ENCODE measurements around the gene TRIML1.

DNA sequence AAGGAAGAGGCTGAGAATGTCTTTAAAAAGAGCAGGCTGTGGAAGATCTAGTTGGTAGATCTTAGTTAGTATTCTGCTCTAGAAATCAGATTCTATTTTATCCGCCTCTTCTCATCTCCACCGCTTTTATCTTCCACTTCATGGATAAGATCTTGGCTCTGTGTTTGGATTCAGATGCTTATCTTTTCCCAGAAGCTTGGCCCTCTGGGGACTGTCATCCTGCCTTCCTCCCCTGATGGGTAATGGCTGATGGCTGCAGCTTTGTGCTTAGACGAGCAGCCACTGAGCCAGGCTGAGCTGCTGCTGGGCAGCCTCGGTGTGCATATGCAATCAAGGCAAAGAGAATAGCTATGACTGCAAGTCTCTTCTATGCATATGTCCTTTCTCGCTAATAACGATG is 23.5 kb downstream of the TRIML1 start:
- TF ChIP-seq, protein P1, sequence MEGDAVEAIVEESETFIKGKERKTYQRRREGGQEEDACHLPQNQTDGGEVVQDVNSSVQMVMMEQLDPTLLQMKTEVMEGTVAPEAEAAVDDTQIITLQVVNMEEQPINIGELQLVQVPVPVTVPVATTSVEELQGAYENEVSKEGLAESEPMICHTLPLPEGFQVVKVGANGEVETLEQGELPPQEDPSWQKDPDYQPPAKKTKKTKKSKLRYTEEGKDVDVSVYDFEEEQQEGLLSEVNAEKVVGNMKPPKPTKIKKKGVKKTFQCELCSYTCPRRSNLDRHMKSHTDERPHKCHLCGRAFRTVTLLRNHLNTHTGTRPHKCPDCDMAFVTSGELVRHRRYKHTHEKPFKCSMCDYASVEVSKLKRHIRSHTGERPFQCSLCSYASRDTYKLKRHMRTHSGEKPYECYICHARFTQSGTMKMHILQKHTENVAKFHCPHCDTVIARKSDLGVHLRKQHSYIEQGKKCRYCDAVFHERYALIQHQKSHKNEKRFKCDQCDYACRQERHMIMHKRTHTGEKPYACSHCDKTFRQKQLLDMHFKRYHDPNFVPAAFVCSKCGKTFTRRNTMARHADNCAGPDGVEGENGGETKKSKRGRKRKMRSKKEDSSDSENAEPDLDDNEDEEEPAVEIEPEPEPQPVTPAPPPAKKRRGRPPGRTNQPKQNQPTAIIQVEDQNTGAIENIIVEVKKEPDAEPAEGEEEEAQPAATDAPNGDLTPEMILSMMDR (IDR thresholded peaks at IDR 0.05), result no peak
- TF ChIP-seq POLR2A (IDR thresholded peaks at IDR 0.05; ENCODE audit: low read depth), result no peak
